ENCODE results near the gene AIPL1. TPM values are rescaled to one million over a fixed set of nuclear protein-coding genes. Genes with fewer than 3 reads are reported as not detected.

Gene AIPL1
- total and polyA plus RNA-seq, 2 experiments from 2014 or later, result not detected

DNA sequence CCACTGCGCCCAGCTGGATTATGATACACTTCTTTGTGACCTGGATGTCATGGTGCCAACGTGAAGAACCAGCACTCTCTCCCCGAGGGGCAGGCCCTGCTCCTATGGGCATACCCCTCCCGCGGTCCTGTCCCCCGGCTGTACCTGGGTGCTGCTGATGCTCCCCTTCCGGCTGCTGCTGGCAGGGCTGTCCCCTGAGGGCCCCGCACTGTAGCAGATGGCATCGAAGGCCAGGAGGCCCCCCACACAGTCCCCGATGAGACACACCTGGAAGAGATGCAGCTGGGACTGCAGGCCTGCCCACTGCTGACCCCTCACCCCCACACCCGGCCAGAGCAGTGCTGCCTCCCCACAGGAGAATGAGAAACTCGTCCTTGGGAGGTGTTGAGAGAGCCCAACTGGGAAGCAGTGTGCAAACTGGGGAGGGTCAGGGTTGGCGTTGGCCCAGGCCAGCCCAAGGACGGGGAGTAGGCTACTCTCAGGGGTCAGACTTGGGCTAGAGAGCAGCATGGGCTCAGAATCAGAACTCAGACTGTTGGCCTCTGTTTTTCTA is 43.0 kb upstream of the AIPL1 start:
- no peak for DNase-seq (ENCODE audit: low spot score)
- Histone ChIP-seq H2AFZ (no peak overlapping the region), H3K4me2 (no peak overlapping the region), H3K36me3 (replicated peaks; ENCODE audit: insufficient read depth, low read depth) (no peaks in the 10 kb centered on the region), H3K9me3 (ENCODE audit: low read depth) (no peaks in the 10 kb centered on the region), H3K4me3 (no peak overlapping the region), H3K79me2 (no peaks in the 10 kb centered on the region), H3K4me1 (ENCODE audit: insufficient read depth) (peaks cover 1% of the 10 kb centered on the region), H3K27me3 (peaks cover 3% of the 10 kb centered on the region), H4K20me1 (ENCODE audit: insufficient read depth, poor library complexity, severe bottlenecking) (no peaks in the 10 kb centered on the region), H3K9me2 (replicated peaks; ENCODE audit: insufficient read depth) (no peaks in the 10 kb centered on the region), H3K27ac (no peak overlapping the region)
- 89% methylated on average over 13 of the region's 14 CpGs for WGBS (ENCODE audit: low lambda C conversion rate, missing lambda C conversion rate)
- TF ChIP-seq EZH2 (IDR thresholded peaks at IDR 0.05; ENCODE audit: borderline replicate concordance) (no peak), EZH2phosphoT487 (IDR thresholded peaks at IDR 0.05; ENCODE audit: low read depth, severe bottlenecking, unreplicated experiment) (no peak)
- TF ChIP-seq, protein P1, sequence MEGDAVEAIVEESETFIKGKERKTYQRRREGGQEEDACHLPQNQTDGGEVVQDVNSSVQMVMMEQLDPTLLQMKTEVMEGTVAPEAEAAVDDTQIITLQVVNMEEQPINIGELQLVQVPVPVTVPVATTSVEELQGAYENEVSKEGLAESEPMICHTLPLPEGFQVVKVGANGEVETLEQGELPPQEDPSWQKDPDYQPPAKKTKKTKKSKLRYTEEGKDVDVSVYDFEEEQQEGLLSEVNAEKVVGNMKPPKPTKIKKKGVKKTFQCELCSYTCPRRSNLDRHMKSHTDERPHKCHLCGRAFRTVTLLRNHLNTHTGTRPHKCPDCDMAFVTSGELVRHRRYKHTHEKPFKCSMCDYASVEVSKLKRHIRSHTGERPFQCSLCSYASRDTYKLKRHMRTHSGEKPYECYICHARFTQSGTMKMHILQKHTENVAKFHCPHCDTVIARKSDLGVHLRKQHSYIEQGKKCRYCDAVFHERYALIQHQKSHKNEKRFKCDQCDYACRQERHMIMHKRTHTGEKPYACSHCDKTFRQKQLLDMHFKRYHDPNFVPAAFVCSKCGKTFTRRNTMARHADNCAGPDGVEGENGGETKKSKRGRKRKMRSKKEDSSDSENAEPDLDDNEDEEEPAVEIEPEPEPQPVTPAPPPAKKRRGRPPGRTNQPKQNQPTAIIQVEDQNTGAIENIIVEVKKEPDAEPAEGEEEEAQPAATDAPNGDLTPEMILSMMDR (IDR thresholded peaks at IDR 0.05; ENCODE audit: poor library complexity), result no peak

DNA sequence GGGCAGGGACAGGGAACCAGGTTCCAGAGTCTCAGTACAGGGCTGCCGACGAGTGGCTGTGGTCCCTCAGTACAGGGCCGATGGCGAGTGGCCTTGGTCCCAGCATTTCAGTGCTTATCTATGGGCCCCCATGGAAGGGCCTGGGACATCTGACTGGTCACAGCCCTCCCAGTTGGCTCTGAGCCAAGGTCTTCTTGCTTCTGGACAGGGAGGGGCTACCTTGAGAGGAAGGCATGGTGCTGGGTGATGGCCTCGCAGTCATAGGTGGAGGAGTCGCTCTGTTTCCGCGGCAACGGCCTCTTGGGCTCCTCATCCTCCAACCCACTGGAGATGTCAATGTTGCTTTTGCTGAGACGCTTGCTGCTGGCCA is 41.9 kb upstream of the AIPL1 start:
- H3K4me1 ChIP-seq (ENCODE audit: insufficient read depth), result peaks cover 4% of the 10 kb centered on the region
- no peaks in the 10 kb centered on the region for H3K79me2 ChIP-seq
- no peak for DNase-seq (ENCODE audit: low spot score)
- no peak overlapping the region for H3K27ac ChIP-seq
- H3K4me2 ChIP-seq, result no peak overlapping the region
- no peaks in the 10 kb centered on the region for H3K9me3 ChIP-seq (ENCODE audit: low read depth)
- H3K4me3 ChIP-seq, result no peak overlapping the region
- 90% methylated on average over 10 of the region's 10 CpGs for WGBS (ENCODE audit: low lambda C conversion rate, missing lambda C conversion rate)
- no peaks in the 10 kb centered on the region for H4K20me1 ChIP-seq (ENCODE audit: insufficient read depth, poor library complexity, severe bottlenecking)
- no peaks in the 10 kb centered on the region for H3K36me3 ChIP-seq (replicated peaks; ENCODE audit: insufficient read depth, low read depth)
- no peak overlapping the region for H2AFZ ChIP-seq
- H3K9me2 ChIP-seq (replicated peaks; ENCODE audit: insufficient read depth), result no peaks in the 10 kb centered on the region
- TF ChIP-seq EZH2phosphoT487 (IDR thresholded peaks at IDR 0.05; ENCODE audit: low read depth, severe bottlenecking, unreplicated experiment), result no peak
- TF ChIP-seq, protein P1 (IDR thresholded peaks at IDR 0.05; ENCODE audit: poor library complexity), result no peak
- no peak for TF ChIP-seq EZH2 (IDR thresholded peaks at IDR 0.05; ENCODE audit: borderline replicate concordance)
- H3K27me3 ChIP-seq, result peaks cover 3% of the 10 kb centered on the region

DNA sequence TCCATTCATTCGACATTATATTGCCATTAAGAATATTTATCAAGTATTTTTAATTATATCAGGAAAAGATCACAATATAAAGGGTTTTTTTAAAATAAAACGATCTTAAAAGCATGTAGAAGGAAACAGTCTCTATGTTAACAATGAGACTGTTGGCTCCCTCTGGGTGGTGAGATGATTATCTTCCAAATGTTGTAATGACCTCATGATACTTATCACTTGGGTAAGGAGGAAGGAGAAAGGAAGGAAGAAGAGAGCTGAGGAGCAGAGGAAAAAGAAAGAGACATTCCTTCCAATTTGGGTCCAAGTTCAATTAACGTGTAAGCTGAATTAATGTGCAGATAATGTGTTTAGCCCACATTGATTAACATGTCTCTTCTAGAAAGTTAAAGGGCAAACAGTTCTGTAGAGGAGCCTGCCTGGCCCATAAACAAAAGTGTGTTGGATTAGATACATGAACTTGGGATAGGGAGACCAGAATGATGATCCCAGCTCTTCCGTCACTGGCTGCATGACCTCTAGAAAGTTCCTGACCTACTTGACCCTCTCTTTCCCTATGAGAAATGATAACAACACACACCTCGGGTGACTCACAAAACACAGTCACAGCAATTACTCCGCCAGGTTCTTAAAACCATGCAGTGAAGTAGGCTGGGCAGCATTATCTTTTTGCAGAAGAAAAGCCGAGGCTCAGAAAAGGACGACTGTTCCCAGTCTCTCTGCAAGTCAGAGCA is 41.3 kb upstream of the AIPL1 start:
- Histone ChIP-seq H2AFZ (no peak overlapping the region), H3K79me2 (no peaks in the 10 kb centered on the region), H3K4me3 (no peak overlapping the region), H3K27ac (no peak overlapping the region), H4K20me1 (ENCODE audit: insufficient read depth, poor library complexity, severe bottlenecking) (no peaks in the 10 kb centered on the region), H3K4me2 (no peak overlapping the region), H3K4me1 (ENCODE audit: insufficient read depth) (peaks cover 4% of the 10 kb centered on the region), H3K9me2 (replicated peaks; ENCODE audit: insufficient read depth) (no peaks in the 10 kb centered on the region), H3K36me3 (replicated peaks; ENCODE audit: insufficient read depth, low read depth) (no peaks in the 10 kb centered on the region), H3K9me3 (ENCODE audit: low read depth) (no peaks in the 10 kb centered on the region), H3K27me3 (peaks cover 3% of the 10 kb centered on the region)
- 61% methylated on average over 8 of the region's 8 CpGs for WGBS (ENCODE audit: low lambda C conversion rate, missing lambda C conversion rate)
- TF ChIP-seq, protein P1 (IDR thresholded peaks at IDR 0.05; ENCODE audit: poor library complexity), result no peak
- no peak for TF ChIP-seq EZH2phosphoT487 (IDR thresholded peaks at IDR 0.05; ENCODE audit: low read depth, severe bottlenecking, unreplicated experiment)
- TF ChIP-seq EZH2 (IDR thresholded peaks at IDR 0.05; ENCODE audit: borderline replicate concordance), result no peak
- no peak for DNase-seq (ENCODE audit: low spot score)
